HG03175 (cell line): ENCODE data around the gene TOP2A.

ENCODE experiments used
- ATAC-seq: cut with Tn5 transposase; IDR thresholded peaks from one replicate; pipeline ENCODE4 v1.9.1; 2021; ENCODE audit warnings: mild to moderate bottlenecking, moderate library complexity; ENCODE audit not compliant: unreplicated experiment

The TOP2A gene

GRCh38 chr17:40348562-40349476, 68.9 kb downstream of the TOP2A start:
- no peak for ATAC-seq

DNA sequence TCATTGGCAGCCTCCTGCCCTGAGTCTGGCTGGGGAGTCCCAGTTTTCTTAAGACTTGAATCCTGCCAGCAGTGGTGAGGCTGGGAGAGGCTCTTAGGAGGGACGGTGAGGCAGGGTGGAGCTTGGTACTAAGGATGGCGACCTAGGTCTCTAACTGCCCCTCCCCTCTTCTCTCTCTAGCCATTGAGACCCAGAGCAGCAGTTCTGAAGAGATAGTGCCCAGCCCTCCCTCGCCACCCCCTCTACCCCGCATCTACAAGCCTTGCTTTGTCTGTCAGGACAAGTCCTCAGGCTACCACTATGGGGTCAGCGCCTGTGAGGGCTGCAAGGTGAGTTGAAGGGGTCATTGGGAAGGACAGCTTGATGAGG, 69.6 kb downstream of the TOP2A start:
- ATAC-seq = no peak

DNA sequence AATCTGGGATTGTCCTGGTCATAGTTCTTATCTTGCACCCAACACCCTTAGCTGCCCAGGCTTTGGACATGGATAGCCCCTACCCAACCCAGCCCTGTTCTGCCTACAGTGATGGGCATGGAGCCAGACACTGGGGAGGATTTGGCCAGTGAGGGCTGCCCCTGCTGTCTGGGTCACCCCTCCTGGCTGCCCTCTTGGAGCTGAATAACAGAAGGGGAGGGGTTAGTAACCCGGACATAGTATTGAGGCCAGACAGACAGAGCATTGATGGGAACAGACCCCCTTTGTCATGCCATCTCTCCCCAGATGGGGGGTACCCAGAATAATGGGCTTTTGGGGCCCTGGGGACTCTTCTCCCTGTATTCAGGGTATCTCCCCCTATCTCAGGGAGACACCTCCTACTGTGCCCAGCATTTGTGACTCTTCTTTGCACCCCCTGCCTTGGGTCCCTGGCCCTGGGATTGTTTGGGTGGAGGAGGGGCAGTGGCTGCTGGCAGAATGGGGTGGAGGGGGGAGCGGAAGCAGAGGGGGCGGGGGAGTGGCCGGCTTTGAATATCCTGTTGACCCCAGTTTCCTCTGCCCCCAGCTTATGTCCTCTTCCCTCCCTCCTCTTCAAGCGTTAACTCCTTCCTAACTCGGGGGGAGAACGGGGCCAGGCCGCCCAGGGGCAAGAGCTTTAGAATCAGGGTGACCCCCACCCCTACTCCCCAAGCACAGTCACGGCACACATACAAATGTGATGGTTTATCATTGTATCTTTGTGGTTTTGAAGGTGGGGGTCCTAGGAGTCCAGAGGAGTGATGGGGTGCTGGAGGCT, 70.2 kb downstream of the TOP2A start:
- no peak for ATAC-seq

DNA sequence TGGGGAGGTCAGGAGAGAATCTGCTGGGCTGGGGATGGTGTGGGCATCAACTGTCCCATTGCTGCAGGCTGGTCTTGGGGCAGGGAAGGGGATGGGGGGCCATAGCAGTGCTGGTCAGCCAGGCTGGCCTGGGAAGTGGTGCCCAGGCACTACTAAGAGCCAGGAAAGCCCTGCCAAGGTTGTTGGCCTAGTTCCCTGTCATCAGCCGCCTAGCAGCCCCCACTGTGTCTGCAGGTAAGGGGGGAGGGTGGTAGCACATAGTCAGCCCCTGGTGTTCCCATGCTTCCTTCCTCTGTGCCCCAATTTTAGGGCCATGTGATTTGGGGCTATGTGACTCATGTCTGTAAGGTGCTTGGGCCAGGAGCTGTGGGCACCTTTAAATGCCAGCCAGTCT, 70.9 kb downstream of the TOP2A start:
- ATAC-seq = no peak

DNA sequence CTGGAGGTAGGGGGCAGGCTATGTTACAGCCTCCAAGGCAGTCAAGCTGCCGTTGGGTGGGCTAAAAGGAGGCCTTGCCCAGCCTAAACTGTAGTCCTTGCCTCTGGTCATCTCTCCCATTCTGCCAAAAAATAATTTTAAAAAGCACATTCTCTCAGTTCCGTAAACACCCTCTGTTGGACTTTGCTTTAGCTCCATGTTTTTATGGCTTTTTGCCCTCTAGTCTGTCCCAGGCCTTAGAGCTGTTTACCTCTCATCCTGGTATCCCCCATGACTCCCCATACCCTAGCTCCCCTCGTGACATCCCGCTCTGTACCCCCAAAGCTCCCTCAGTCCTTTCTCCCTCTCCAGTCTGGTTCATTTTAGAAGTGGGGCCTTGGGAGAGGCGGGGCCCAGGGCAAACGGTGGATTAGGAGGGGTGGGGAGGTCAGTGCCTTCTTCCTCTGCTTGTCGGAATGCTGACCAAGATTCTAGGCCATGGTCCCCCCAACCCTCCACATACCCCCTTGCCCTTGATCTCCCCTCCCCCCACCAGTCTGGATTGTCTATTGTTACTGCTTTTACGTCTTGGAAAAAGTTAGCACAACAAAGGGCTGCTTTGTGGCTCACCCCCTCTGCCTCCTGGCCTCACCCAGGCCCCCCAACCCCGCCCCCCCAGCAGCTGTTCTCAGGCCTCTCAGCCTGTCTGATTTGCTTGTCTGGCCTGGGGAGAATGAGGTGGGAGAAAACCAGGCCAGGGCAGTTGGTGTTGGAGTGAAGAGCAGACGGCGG, 71.5 kb downstream of the TOP2A start:
- ATAC-seq = no peak

DNA sequence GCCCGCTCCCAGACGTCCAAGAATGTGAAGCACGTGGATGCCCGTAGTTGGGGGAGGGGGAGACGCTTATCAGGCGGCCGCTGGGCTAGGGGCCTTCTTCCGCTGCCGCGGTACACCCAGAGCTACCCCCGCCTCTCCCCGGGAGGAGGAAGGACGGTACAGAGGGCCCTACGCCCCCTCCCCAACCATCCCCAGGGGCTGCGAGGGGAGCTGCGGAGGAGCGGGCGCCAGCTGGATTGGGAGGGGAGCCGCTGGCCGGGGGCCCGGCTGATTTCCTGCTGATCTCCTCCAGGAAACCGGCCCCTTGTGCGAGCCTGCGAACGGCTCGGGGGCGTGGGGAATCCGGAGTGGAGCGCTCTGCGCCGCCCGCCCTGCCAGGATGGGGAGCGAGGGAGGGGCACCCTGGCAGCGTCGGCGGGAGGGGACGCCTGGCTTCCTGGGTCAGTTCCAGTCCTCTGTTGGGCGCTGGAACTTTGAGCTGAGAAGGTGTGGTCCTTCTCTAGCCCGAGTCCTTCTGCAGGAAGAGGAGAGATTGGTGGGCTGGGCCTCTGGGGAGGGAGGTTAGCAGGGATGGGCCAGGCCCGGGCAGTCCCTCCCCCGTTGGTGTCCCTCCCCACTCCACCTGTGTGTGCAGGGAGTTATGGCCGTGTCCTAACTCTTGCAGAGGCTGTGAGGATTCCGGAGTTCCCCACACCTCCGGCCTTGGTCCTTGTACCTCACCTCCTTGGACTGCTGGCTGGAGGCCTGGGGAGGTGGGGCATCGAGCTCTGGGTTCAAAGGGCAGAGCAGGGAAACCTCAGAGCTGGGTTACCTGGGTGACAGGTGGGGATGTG, 72.3 kb downstream of the TOP2A start:
- ATAC-seq = no peak

GRCh38 chr17:40344421-40345160, 73.1 kb downstream of the TOP2A start:
- ATAC-seq = no peak

DNA sequence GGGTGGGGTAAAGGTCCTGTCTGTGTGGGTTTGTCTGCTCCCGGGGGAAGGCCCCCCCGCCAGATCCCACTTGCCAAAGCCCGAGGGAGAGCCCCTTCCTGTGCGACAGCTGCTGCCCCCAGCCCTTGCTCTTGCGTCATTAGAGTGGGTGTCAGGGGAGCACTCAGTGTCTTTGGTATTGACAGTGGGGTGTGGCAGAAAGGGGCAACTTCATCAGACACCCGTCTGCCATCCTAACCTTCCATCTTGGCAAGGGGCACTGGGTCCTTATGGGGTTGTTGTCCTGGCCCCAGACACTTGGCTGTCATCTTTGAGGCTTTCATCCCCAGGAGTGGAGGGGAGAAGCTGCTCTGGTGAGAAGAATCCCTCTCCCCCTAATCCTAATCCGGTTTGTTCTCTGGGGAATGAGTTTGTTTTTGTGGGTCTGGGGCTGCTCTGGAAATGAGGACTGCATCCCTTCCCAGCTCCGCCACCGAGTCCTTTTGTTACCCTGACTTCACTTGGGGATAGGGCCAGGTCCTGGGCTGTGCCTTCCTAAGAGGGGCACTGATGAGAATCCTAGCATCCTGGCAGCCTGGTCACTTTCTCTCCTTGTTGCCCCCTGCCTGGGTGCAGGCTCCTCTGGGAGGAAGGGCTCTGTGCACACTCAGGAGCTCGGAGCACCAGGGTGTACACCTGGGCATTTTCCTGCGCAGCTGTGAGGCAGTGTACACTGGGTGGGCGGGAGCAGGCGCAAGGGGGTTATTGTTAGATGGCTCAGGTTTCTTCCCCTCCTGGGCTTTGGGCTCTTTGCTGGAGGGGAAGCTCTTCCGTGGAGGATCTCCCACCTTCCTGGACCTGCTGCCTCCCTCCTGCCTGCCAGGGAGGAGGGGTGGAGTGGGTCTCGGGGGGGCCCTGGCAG, 74.2 kb downstream of the TOP2A start:
- ATAC-seq = no peak

GRCh38 chr17:40342504-40343218, 75.0 kb downstream of the TOP2A start:
- no peak for ATAC-seq

GRCh38 chr17:40341808-40342503, 75.7 kb downstream of the TOP2A start:
- no peak for ATAC-seq

DNA sequence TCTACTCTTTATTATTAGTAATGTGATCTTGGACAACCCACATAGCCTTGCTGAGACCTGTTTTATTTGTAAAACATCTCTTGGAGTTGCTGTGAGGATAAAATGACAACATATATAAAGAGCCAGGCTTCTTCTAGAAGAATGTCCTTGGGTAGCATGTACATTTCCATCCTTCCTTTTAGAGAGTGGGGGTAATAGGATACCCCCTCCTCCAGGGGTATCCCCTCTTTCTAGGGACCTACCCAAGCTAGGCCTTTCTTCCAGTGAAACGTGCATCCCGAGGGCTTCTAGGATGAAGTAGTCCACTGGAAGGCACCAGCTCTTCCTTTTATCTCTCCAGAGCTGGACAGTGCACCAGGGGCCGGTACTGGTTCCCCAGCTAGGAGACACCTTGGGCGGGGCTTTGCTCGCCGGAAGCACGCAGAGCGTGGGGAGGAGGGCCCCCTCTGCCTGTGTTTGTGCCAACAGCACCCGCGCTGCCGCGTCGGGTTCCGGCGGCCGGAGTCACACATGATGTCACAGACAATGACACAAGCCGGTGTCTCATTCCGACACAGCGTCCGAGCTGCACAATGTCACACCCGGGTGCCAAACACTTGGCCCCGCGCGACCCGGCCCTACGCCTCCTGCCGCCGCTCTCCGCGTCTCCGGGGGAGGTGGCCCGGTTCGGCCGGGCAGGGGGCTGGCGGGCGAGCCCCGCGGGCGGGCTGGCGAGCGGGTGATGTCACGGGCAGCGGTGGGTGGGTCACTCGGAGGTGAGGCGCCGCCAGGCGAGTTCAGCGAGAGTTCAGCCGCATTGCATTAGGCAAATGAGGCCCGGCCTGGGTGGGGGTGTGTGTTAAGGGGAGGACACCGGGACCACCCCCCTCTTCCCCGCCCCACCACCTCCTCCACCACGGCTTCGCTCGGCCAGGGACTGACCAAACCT, 76.6 kb downstream of the TOP2A start:
- peak; percentile 74 for ATAC-seq

DNA sequence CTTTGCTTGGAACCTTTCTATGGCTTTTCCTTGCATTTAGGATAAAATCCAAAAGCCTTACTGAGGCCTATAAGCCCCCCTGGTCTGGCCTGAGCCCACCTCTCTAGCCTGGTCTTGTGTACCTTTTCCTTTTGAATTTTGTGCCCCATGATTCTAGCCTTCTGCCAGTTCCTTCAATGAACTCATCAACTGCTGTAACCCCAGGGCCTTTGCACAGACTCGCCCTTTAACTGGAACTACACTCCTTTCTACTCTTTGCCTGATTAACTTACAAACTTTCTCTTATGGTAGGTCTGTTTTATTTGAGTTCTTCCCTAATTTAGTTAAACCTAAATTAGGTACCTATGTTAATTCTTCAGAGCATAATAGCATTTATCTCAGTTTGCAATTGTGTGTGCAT, 77.4 kb downstream of the TOP2A start:
- no peak for ATAC-seq

DNA sequence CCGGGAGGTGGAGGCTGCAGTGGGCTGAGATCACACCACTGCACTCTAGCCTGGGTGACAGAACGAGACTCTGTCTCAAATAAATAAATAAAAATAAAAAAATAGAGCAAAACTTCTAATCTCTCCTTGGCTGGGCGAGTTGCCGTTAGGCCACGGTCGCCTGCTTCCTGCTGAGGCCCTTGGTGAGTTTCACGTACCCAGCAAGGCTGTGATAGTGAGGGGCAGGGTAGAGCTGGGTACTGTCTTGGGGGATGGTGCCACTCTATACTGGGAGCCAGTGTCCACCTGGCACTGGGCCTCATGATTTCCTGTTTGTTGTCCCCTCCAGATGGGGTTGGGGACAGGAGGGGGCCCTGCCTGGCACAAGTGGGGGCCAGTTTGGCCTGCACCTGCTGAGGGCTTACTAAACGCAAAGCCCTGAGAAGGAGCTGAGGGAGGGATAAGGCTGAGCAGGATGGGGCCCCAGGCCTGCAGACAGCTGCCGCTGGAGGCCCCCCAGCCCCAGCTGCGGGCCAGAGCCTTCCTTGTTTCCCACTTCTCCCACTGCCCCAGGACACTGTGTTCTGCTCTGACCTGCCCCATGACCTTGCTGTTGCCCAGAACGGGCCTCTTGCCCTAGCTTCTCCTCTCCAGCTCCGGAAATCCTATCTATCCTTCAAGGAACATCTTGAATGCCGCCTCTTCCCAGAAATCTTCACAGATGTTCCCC, 78.6 kb downstream of the TOP2A start:
- no peak for ATAC-seq
